ENCODE results near the gene THEM5.

The THEM5 gene

GRCh38 chr1:151807131-151807530 lies 46.4 kb downstream of the THEM5 start:
- peak in 2 of 10 donors; percentile 29 to 72 for DNase-seq
- intact Hi-C loops (cut with DNase I): no loop called here

GRCh38 chr1:151806170-151806569 lies 47.3 kb downstream of the THEM5 start:
- intact Hi-C loops (cut with DNase I): no loop called here
- peak in 1 of 10 donors; percentile 49 for DNase-seq

- DNase-seq: peak in 1 of 10 donors; percentile 74
- intact Hi-C loops (cut with DNase I): no loop called here
Observed at GRCh38 chr1:151805066-151805820, 48.3 kb downstream of the THEM5 start, which contains the start of gene LINGO4. Gene LINGO4 (minus strand): TSS chr1:151805419. CDS start chr1:151802704, 2,715 bp downstream.

GRCh38 chr1:151803915-151804314 lies 49.6 kb downstream of the THEM5 start:
- intact Hi-C loops (cut with DNase I): no loop called here
- DNase-seq: no peak

GRCh38 chr1:151803164-151803563 lies 50.3 kb downstream of the THEM5 start:
- DNase-seq: no peak
- intact Hi-C loops (cut with DNase I): no loop called here

GRCh38 chr1:151802372-151802771 lies 51.1 kb downstream of the THEM5 start:
- intact Hi-C loops (cut with DNase I): no loop called here
- DNase-seq: no peak

- no peak for DNase-seq
Observed at GRCh38 chr1:151801846-151802245, 51.7 kb downstream of the THEM5 start.

GRCh38 chr1:151801310-151801820 lies 52.1 kb downstream of the THEM5 start:
- intact Hi-C loops (cut with DNase I): no loop called here
- no peak for DNase-seq

More at GRCh38 chr1:151801846-151802245, 51.7 kb downstream of the THEM5 start:
- intact Hi-C loops (cut with DNase I): no loop called here

GRCh38 chr1:151800830-151801229 lies 52.7 kb downstream of the THEM5 start:
- DNase-seq: no peak
- intact Hi-C loops (cut with DNase I): no loop called here

- peak in 2 of 10 donors; percentile 10 to 90 for DNase-seq
- intact Hi-C loops (cut with DNase I): no loop called here
Observed at GRCh38 chr1:151799179-151800022, 54.1 kb downstream of the THEM5 start.

GRCh38 chr1:151798571-151798970 lies 54.9 kb downstream of the THEM5 start:
- intact Hi-C loops (cut with DNase I): no loop called here
- no peak for DNase-seq

Data from posterior cingulate gyrus (tissue), 11 donors.